KBM-7 (cell line): ENCODE measurements around the gene CPSF3.
"Not testable (repeated sequence)": the region's sequence is repeated elsewhere in the genome, so short reads cannot be mapped to it uniquely, and the experiment has no call there.

ENCODE experiments used
- DNase-seq: peaks from one replicate; pipeline ENCODE4 v3.0.0-alpha.2; 2015
- in situ Hi-C: fragments of 300-500 bp; cut with MboI; formaldehyde crosslinking; loops from 2 replicates; pipeline ENCODE4 v1.14.3; 2020; ENCODE audit warnings: low sequenced_read_pairs, low pct_unique_long_range_greater_than_20kb, mixed read lengths

The CPSF3 gene

GRCh38 chr2:9490789-9491188 lies 67.3 kb downstream of the CPSF3 start:
- DNase-seq = no peak
- in situ Hi-C loops = no loop called here

- no peak for DNase-seq
- in situ Hi-C loops = no loop called here
Observed at GRCh38 chr2:9492927-9493326, 69.5 kb downstream of the CPSF3 start.

GRCh38 chr2:9493478-9493877 lies 70.0 kb downstream of the CPSF3 start:
- in situ Hi-C loops = no loop called here
- DNase-seq = no peak

- no peak for DNase-seq
- in situ Hi-C loops = no loop called here
Observed at GRCh38 chr2:9494081-9494480, 70.6 kb downstream of the CPSF3 start.

GRCh38 chr2:9497017-9497416 lies 73.6 kb downstream of the CPSF3 start:
- DNase-seq = no peak
- in situ Hi-C loops = no loop called here

DNA sequence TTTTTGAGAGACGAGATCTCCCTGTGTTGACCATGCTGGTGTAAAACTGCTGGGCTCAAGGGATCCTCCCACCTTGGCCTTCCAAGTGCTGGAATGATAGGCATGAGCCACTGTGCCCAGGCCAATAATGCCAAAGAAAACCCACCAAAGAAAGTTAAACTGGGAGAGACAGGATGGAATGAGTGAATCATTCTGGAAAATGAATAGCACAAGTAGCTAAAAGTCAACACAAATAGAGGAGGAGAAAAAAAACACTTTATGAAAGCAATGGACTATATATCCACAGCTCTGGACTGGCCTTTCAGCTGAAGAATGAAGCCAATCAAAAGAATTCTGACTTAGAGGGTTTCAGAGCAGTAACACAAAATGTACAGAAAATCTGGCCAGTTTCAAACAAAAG lies 74.8 kb downstream of the CPSF3 start:
- no peak for DNase-seq
- in situ Hi-C loops = no loop called here

DNA sequence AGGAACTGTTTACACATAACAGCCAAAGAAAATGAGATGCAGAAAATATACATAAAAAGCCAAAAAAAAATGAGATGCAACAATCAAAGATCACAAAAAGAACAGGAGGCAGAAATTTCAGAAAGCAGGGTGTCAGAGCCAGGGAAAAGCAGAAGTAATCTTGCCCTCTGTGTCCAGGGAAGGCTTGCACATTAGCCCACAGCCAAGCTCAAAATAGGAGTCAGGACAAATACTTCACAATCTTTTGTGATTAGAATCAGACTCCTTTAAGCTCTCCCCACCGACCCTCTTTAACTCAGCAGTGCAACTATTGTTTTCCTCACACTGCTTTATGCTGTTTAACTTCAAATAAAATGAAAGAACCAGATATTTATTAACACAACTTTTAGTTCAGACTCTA lies 85.5 kb downstream of the CPSF3 start:
- in situ Hi-C loops = no loop called here
- peak; percentile 43 for DNase-seq

DNA sequence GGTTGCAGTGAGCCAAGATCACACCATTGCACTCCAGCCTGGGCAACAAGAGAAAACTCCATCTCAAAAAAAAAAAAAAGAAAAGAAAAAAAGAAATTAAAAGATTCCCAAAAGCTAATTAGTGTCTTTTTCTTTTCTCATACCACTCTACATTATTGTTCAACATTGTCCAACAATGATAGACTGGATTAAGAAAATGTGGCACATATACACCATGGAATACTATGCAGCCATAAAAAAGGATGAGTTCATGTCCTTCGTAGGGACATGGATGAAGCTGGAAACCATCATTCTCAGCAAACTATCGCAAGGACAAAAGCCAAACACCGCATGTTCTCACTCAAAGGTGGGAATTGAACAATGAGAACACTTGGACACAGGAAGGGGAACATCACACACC lies 90.5 kb downstream of the CPSF3 start:
- in situ Hi-C loops, DNase-seq: not testable (repeated sequence)

DNA sequence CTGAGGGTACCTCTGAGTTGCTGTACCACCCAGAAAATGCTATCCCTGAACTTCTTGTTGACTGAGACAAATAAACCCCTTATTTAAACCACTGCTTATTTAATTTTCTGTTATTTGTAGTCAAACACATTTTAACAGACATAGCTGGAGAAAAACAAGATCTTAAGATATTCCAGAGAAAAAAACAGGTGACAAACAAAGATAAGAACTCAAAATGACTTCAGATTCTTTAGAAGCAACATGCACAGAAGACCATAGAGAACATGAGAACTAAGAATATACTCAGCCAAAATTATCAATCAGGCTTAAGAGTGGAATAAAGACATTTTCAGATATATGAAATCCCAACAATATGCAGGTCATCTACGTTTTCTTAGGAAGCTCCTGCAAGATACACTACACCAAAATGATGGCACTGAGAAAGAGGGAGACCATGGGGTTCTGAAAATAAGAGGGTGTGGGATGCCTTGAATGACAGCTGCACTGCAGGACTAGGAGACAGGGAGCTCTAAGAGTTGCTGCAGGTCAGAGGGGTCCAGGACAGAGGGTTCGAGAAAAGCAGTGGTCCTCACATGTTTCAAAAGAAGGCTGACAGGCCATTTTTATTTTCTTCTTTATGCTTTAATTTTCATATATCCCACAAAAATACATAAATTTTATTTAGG lies 93.8 kb downstream of the CPSF3 start:
- no peak for DNase-seq
- in situ Hi-C loops = no loop called here

DNA sequence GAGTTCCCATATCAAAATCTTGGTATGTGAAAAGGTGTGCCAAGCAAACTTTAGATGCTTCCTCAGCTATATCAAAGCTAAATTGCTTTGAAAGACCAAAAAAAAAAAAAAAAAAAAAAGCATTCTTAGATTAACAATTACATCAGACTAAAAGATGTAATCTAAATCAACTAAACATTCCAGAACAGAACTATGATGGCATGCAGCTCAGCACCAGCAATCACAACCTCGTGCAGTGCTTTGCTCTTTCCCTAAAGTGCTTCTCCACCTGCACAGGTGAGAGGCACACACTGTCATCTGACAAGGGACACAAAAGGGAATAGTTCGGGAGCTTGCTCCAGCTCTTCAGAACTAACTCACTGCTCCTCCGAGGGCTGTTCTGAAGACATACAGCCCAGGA lies 94.7 kb downstream of the CPSF3 start:
- DNase-seq = no peak
- in situ Hi-C loops = no loop called here

- in situ Hi-C loops = no loop called here
Observed at GRCh38 chr2:9518780-9519179, 95.3 kb downstream of the CPSF3 start.

DNA sequence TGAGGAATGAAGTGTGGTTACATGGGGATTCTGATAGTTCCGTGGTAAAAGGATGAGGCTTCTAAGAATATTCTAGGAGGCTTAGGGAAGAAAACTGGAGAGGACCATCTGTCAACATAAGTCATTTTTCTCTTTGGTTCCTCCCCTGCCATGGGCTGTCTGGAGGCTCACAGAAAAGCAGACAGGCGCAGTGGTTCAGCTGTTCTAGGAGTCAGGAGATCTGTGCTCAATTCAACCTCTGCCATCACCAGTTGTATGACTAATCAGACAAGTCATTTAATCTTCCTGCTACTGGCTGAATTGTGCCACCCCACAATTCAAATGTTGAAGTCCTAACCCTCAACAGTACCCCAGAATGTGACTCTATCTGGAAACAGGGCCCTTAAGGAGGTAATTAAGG lies 95.8 kb downstream of the CPSF3 start:
- in situ Hi-C loops = no loop called here

More at GRCh38 chr2:9518780-9519179, 95.3 kb downstream of the CPSF3 start:
- no peak for DNase-seq

More for the DNA sequence above, 95.8 kb downstream of the CPSF3 start:
- no peak for DNase-seq
